Left lobe of liver (tissue), 1 donor: Measurements from ENCODE around the gene COX18. TPM values are rescaled to one million over a fixed set of nuclear protein-coding genes. Genes with fewer than 3 reads are reported as not detected.

Source experiments
- total RNA-seq: library from RNA; stranded (reverse); gene quantifications from one replicate; pipeline ENCODE4 v1.2.1, GENCODE V29; 2021
- donor health status: DM: no; HTN: yes; CAD: no.

The COX18 gene
- total RNA-seq, 1 donor from 2014 or later = 19.9 TPM

Other genes with a start within 250 kb of the COX18 start
- 23.9 TPM for gene ANKRD17, start 189.1 kb upstream of the COX18 start, total RNA-seq